HEK293 (cell line): ENCODE data around the gene BICC1.

ENCODE experiments used
- CTCF ChIA-PET: fragments of 350-600 bp; formaldehyde crosslinking; extraction: SDS; loops from one replicate; lab custom pipeline; 2021; ENCODE audit warnings: antibody characterized with exemption; lab: Yijun Ruan, JAX
- POLR2A ChIA-PET: fragments of 300-600 bp; formaldehyde crosslinking; extraction: SDS; loops from one replicate; lab custom pipeline; 2020; ENCODE audit warnings: antibody characterized with exemption, inconsistent platforms; lab: Yijun Ruan, JAX
- H3K27ac ChIP-seq: fragments of 200-500 bp; sonication (Bioruptor generic); 2 replicates; pipeline ENCODE4 v1.5.1; 2014; ENCODE audit warnings: low read depth, low read length, control low read depth, inconsistent platforms; ENCODE audit errors: extremely low read depth
- H3K36me3 ChIP-seq, 2 experiments: fragments of 200-500 bp in 1 of 2; sonication (Bioruptor generic) in 1 of 2; 1 replicate in 1 of 2; 2 replicates in 1 of 2; pipeline ENCODE4 v1.5.1; 2014 to 2017; ENCODE audit warnings: inconsistent platforms in 2 of 2, low read length in 2 of 2; ENCODE audit not compliant: control insufficient read depth in 2 of 2, insufficient read depth in 1 of 2
- H3K4me1 ChIP-seq: fragments of 200-500 bp; sonication (Bioruptor generic); 2 replicates; pipeline ENCODE4 v1.5.1; 2014; ENCODE audit warnings: mild to moderate bottlenecking, low read length, inconsistent platforms; ENCODE audit not compliant: control insufficient read depth, insufficient read depth
- H3K4me3 ChIP-seq: 2 replicates; pipeline ENCODE4 v1.5.1; 2011; ENCODE audit warnings: low read depth, mild to moderate bottlenecking, control low read depth, low read length, moderate library complexity
- H3K9me3 ChIP-seq: fragments of 200-500 bp; sonication (Bioruptor generic); 2 replicates; pipeline ENCODE4 v1.5.1; 2014; ENCODE audit warnings: low read depth, low read length, inconsistent platforms; ENCODE audit not compliant: control insufficient read depth, insufficient read depth
- PRDM1 ChIP-seq: fragments of 450-650 bp; formaldehyde crosslinking; IDR thresholded peaks from 2 replicates; pipeline ENCODE4; 2016; ENCODE audit warnings: missing biosample characterization, missing genetic modification characterization
- SALL2 ChIP-seq: fragments of 450-650 bp; formaldehyde crosslinking; IDR thresholded peaks from 2 replicates; pipeline ENCODE4 v1.5.0; 2017; ENCODE audit warnings: missing biosample characterization, mild to moderate bottlenecking, missing genetic modification characterization, borderline replicate concordance
- ZNF146 ChIP-seq: fragments of 450-650 bp; formaldehyde crosslinking; IDR thresholded peaks from 2 replicates; pipeline ENCODE4 v1.5.1; 2016; ENCODE audit warnings: missing biosample characterization, missing genetic modification characterization
- ZNF274 ChIP-seq, 2 experiments: fragments of 200-500 bp in 1 of 2; fragments of 450-650 bp in 1 of 2; sonication (Bioruptor generic) in 1 of 2; formaldehyde crosslinking in 1 of 2; IDR thresholded peaks; 2 replicates each; pipeline versions ENCODE4 v1.5.1 to v1.6.1; 2014 to 2016; ENCODE audit warnings: borderline replicate concordance in 1 of 2, inconsistent platforms in 1 of 2, low read length in 1 of 2, missing biosample characterization in 1 of 2, missing genetic modification characterization in 1 of 2
- ZNF292 ChIP-seq: fragments of 450-650 bp; formaldehyde crosslinking; IDR thresholded peaks from 2 replicates; pipeline ENCODE4 v1.5.1; 2016; ENCODE audit warnings: low read depth, missing biosample characterization, missing genetic modification characterization, borderline replicate concordance
- ZNF394 ChIP-seq: fragments of 450-650 bp; formaldehyde crosslinking; IDR thresholded peaks from 2 replicates; pipeline ENCODE4 v1.5.1; 2016; ENCODE audit warnings: missing biosample characterization, missing genetic modification characterization, mild to moderate bottlenecking, moderate library complexity, borderline replicate concordance
- ZNF548 ChIP-seq: fragments of 450-650 bp; formaldehyde crosslinking; IDR thresholded peaks from 2 replicates; pipeline ENCODE4 v1.5.1; 2016; ENCODE audit warnings: missing biosample characterization, missing genetic modification characterization
- ZNF558 ChIP-seq: fragments of 450-650 bp; formaldehyde crosslinking; IDR thresholded peaks from 2 replicates; pipeline ENCODE4 v1.5.1; 2016; ENCODE audit warnings: missing biosample characterization, missing genetic modification characterization
- ZNF623 ChIP-seq: fragments of 450-650 bp; formaldehyde crosslinking; IDR thresholded peaks from 2 replicates; pipeline ENCODE4 v1.5.1; 2016; ENCODE audit warnings: missing biosample characterization, missing genetic modification characterization
- ZNF707 ChIP-seq: fragments of 450-650 bp; formaldehyde crosslinking; IDR thresholded peaks from 2 replicates; pipeline ENCODE4 v1.5.1; 2016; ENCODE audit warnings: missing biosample characterization, missing genetic modification characterization
- ZNF768 ChIP-seq: fragments of 450-650 bp; formaldehyde crosslinking; IDR thresholded peaks from 2 replicates; pipeline ENCODE4 v1.5.1; 2018; ENCODE audit warnings: missing biosample characterization, mild to moderate bottlenecking, missing genetic modification characterization
- ZXDB ChIP-seq: fragments of 450-650 bp; formaldehyde crosslinking; IDR thresholded peaks from 2 replicates; pipeline ENCODE4 v1.5.1; 2016; ENCODE audit warnings: missing biosample characterization, missing genetic modification characterization
- TF ChIP-seq, protein P1 (sequence below): fragments of 450-650 bp; formaldehyde crosslinking; IDR thresholded peaks from 2 replicates; pipeline ENCODE4 v1.5.1; 2016; ENCODE audit warnings: missing biosample characterization, missing genetic modification characterization
- TF ChIP-seq, protein P2 (sequence below): sonication (generic); formaldehyde crosslinking; IDR thresholded peaks from 2 replicates; pipeline ENCODE4 v1.8.1; 2022; ENCODE audit warnings: mild to moderate bottlenecking, moderate library complexity, missing genetic modification reagents
- TF ChIP-seq, protein P3 (sequence below): fragments of 450-650 bp; formaldehyde crosslinking; conservative IDR thresholded peaks from 2 replicates; pipeline ENCODE4 v1.5.1; 2016; ENCODE audit warnings: low read depth, missing biosample characterization, missing genetic modification characterization

The BICC1 gene

DNA sequence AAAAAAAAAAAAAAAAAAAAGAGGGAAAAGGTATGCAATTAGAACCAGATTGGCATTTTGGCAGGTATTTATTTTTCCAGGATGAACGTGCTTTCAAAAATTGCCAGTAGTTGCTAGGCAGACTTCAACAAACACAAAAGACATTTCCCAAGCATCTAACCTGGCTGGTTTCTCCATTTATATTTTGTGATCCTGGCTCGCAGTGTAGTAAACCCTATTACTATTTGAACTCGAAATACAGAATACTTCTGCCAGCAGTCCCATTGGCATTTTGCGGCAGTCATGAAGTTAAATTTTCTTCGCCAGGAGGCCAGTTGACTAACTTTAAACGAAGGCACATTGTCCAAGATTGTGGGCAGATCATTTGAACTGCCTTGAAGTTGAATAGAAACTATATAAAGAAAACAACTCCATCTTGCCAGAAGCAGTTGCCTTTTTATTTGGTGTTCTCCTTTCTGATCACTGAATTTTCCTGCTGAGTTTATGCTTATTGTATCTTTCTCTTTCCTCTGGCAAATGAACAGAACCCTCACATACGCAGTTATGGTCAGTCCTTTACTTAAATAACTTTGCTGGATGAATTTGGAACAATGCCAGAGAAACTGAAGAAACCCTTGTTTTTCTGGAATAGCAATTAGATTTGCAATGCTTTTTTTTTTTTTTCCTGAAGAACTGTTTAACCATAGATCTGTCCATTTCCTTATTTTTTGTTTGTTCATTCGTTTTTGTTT is 132.9 kb downstream of the BICC1 start:
- no peaks in the 10 kb centered on the region for H3K9me3 ChIP-seq
- H3K4me3 ChIP-seq, result no peak overlapping the region
- peaks cover 11% of the 10 kb centered on the region for H3K4me1 ChIP-seq
- H3K36me3 ChIP-seq, result no peaks in the 10 kb centered on the region
- no peak overlapping the region for H3K27ac ChIP-seq
- ChIA-PET POLR2A (no interaction called here), CTCF (interaction anchor here (0.7 kb wide), 1 partner anchor 1692 kb away, joined by 3 read pairs; no protein-coding TSS in a partner anchor)
- TF ChIP-seq, protein P1, sequence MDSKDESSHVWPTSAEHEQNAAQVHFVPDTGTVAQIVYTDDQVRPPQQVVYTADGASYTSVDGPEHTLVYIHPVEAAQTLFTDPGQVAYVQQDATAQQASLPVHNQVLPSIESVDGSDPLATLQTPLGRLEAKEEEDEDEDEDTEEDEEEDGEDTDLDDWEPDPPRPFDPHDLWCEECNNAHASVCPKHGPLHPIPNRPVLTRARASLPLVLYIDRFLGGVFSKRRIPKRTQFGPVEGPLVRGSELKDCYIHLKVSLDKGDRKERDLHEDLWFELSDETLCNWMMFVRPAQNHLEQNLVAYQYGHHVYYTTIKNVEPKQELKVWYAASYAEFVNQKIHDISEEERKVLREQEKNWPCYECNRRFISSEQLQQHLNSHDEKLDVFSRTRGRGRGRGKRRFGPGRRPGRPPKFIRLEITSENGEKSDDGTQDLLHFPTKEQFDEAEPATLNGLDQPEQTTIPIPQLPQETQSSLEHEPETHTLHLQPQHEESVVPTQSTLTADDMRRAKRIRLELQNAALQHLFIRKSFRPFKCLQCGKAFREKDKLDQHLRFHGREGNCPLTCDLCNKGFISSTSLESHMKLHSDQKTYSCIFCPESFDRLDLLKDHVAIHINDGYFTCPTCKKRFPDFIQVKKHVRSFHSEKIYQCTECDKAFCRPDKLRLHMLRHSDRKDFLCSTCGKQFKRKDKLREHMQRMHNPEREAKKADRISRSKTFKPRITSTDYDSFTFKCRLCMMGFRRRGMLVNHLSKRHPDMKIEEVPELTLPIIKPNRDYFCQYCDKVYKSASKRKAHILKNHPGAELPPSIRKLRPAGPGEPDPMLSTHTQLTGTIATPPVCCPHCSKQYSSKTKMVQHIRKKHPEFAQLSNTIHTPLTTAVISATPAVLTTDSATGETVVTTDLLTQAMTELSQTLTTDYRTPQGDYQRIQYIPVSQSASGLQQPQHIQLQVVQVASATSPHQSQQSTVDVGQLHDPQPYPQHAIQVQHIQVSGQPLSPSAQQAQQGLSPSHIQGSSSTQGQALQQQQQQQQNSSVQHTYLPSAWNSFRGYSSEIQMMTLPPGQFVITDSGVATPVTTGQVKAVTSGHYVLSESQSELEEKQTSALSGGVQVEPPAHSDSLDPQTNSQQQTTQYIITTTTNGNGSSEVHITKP (tag by site-specific recombination), result no peak
- TF ChIP-seq ZNF274 (IDR thresholded peaks at IDR 0.05; ENCODE audit: low read length), result no peak
- TF ChIP-seq ZNF274 (tag by site-specific recombination; IDR thresholded peaks at IDR 0.05; ENCODE audit: borderline replicate concordance), result no peak
- TF ChIP-seq, protein P2, sequence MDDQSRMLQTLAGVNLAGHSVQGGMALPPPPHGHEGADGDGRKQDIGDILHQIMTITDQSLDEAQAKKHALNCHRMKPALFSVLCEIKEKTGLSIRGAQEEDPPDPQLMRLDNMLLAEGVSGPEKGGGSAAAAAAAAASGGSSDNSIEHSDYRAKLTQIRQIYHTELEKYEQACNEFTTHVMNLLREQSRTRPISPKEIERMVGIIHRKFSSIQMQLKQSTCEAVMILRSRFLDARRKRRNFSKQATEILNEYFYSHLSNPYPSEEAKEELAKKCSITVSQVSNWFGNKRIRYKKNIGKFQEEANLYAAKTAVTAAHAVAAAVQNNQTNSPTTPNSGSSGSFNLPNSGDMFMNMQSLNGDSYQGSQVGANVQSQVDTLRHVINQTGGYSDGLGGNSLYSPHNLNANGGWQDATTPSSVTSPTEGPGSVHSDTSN (CRISPR knock-in tag), result no peak
- no peak for TF ChIP-seq PRDM1 (tag by site-specific recombination)
- TF ChIP-seq SALL2 (tag by site-specific recombination), result no peak
- TF ChIP-seq ZXDB, result no peak
- no peak for TF ChIP-seq ZNF707 (tag by site-specific recombination)
- TF ChIP-seq, protein P3, sequence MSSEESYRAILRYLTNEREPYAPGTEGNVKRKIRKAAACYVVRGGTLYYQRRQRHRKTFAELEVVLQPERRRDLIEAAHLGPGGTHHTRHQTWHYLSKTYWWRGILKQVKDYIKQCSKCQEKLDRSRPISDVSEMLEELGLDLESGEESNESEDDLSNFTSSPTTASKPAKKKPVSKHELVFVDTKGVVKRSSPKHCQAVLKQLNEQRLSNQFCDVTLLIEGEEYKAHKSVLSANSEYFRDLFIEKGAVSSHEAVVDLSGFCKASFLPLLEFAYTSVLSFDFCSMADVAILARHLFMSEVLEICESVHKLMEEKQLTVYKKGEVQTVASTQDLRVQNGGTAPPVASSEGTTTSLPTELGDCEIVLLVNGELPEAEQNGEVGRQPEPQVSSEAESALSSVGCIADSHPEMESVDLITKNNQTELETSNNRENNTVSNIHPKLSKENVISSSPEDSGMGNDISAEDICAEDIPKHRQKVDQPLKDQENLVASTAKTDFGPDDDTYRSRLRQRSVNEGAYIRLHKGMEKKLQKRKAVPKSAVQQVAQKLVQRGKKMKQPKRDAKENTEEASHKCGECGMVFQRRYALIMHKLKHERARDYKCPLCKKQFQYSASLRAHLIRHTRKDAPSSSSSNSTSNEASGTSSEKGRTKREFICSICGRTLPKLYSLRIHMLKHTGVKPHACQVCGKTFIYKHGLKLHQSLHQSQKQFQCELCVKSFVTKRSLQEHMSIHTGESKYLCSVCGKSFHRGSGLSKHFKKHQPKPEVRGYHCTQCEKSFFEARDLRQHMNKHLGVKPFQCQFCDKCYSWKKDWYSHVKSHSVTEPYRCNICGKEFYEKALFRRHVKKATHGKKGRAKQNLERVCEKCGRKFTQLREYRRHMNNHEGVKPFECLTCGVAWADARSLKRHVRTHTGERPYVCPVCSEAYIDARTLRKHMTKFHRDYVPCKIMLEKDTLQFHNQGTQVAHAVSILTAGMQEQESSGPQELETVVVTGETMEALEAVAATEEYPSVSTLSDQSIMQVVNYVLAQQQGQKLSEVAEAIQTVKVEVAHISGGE, result no peak
- TF ChIP-seq ZNF146 (tag by site-specific recombination), result no peak
- TF ChIP-seq ZNF394 (tag by site-specific recombination), result no peak
- no peak for TF ChIP-seq ZNF292 (tag by site-specific recombination)
- no peak for TF ChIP-seq ZNF548 (tag by site-specific recombination)
- no peak for TF ChIP-seq ZNF768 (tag by site-specific recombination)
- no peak for TF ChIP-seq ZNF558 (tag by site-specific recombination)
- TF ChIP-seq ZNF623, result no peak
